HEK293 (cell line): ENCODE data around the gene TEAD4.

ENCODE experiments used
- CTCF ChIA-PET: fragments of 350-600 bp; formaldehyde crosslinking; extraction: SDS; loops from one replicate; lab custom pipeline; 2021; ENCODE audit warnings: antibody characterized with exemption; lab: Yijun Ruan, JAX
- POLR2A ChIA-PET: fragments of 300-600 bp; formaldehyde crosslinking; extraction: SDS; loops from one replicate; lab custom pipeline; 2020; ENCODE audit warnings: antibody characterized with exemption, inconsistent platforms; lab: Yijun Ruan, JAX
- H3K27ac ChIP-seq: fragments of 200-500 bp; sonication (Bioruptor generic); 2 replicates; pipeline ENCODE4 v1.5.1; 2014; ENCODE audit warnings: low read depth, low read length, control low read depth, inconsistent platforms; ENCODE audit errors: extremely low read depth
- H3K36me3 ChIP-seq, 2 experiments: fragments of 200-500 bp in 1 of 2; sonication (Bioruptor generic) in 1 of 2; 1 replicate in 1 of 2; 2 replicates in 1 of 2; pipeline ENCODE4 v1.5.1; 2014 to 2017; ENCODE audit warnings: inconsistent platforms in 2 of 2, low read length in 2 of 2; ENCODE audit not compliant: control insufficient read depth in 2 of 2, insufficient read depth in 1 of 2
- H3K4me1 ChIP-seq: fragments of 200-500 bp; sonication (Bioruptor generic); 2 replicates; pipeline ENCODE4 v1.5.1; 2014; ENCODE audit warnings: mild to moderate bottlenecking, low read length, inconsistent platforms; ENCODE audit not compliant: control insufficient read depth, insufficient read depth
- H3K4me3 ChIP-seq: 2 replicates; pipeline ENCODE4 v1.5.1; 2011; ENCODE audit warnings: low read depth, mild to moderate bottlenecking, control low read depth, low read length, moderate library complexity
- H3K9me3 ChIP-seq: fragments of 200-500 bp; sonication (Bioruptor generic); 2 replicates; pipeline ENCODE4 v1.5.1; 2014; ENCODE audit warnings: low read depth, low read length, inconsistent platforms; ENCODE audit not compliant: control insufficient read depth, insufficient read depth
- CTCF ChIP-seq: fragments of 450-650 bp; formaldehyde crosslinking; IDR thresholded peaks from 2 replicates; pipeline ENCODE4 v1.5.1; 2016; ENCODE audit warnings: missing biosample characterization, missing genetic modification characterization
- EGR2 ChIP-seq: fragments of 450-650 bp; formaldehyde crosslinking; IDR thresholded peaks from 2 replicates; pipeline ENCODE4 v1.5.1; 2016; ENCODE audit warnings: low read depth, missing biosample characterization, missing genetic modification characterization
- GLI2 ChIP-seq: fragments of 450-650 bp; formaldehyde crosslinking; IDR thresholded peaks from 2 replicates; pipeline ENCODE4; 2017; ENCODE audit warnings: missing biosample characterization, missing genetic modification characterization, low read depth, borderline replicate concordance
- KLF17 ChIP-seq: fragments of 450-650 bp; formaldehyde crosslinking; IDR thresholded peaks from 2 replicates; pipeline ENCODE4 v1.5.1; 2016; ENCODE audit warnings: missing biosample characterization, missing genetic modification characterization
- MZF1 ChIP-seq: fragments of 450-650 bp; formaldehyde crosslinking; IDR thresholded peaks from 2 replicates; pipeline ENCODE4 v1.5.1; 2017; ENCODE audit warnings: missing biosample characterization, missing genetic modification characterization, borderline replicate concordance
- SP2 ChIP-seq: fragments of 450-650 bp; formaldehyde crosslinking; IDR thresholded peaks from 2 replicates; pipeline ENCODE4 v1.5.1; 2016; ENCODE audit warnings: missing biosample characterization, missing genetic modification characterization
- TSHZ1 ChIP-seq: fragments of 450-650 bp; formaldehyde crosslinking; IDR thresholded peaks from 2 replicates; pipeline ENCODE4 v1.5.1; 2016; ENCODE audit warnings: missing biosample characterization, missing genetic modification characterization, borderline replicate concordance
- YY1 ChIP-seq: fragments of 450-650 bp; formaldehyde crosslinking; IDR thresholded peaks from 2 replicates; pipeline ENCODE4 v1.5.1; 2018; ENCODE audit warnings: missing biosample characterization, missing genetic modification characterization
- YY2 ChIP-seq: fragments of 450-650 bp; formaldehyde crosslinking; IDR thresholded peaks from 2 replicates; pipeline ENCODE4 v1.5.1; 2016; ENCODE audit warnings: missing biosample characterization, missing genetic modification characterization
- ZBTB20 ChIP-seq: fragments of 450-650 bp; formaldehyde crosslinking; IDR thresholded peaks from 2 replicates; pipeline ENCODE4 v1.5.1; 2016; ENCODE audit warnings: missing biosample characterization, missing genetic modification characterization
- ZNF133 ChIP-seq: fragments of 450-650 bp; formaldehyde crosslinking; IDR thresholded peaks from 2 replicates; pipeline ENCODE4 v1.5.1; 2016; ENCODE audit warnings: missing biosample characterization, missing genetic modification characterization
- ZNF16 ChIP-seq: fragments of 450-650 bp; formaldehyde crosslinking; IDR thresholded peaks from 2 replicates; pipeline ENCODE4 v1.5.1; 2016; ENCODE audit warnings: low read depth, missing biosample characterization, missing genetic modification characterization
- ZNF174 ChIP-seq: fragments of 450-650 bp; formaldehyde crosslinking; IDR thresholded peaks from 2 replicates; pipeline ENCODE4 v1.5.0; 2017; ENCODE audit warnings: missing biosample characterization, mild to moderate bottlenecking, missing genetic modification characterization
- ZNF202 ChIP-seq: fragments of 450-650 bp; formaldehyde crosslinking; IDR thresholded peaks from 2 replicates; pipeline ENCODE4 v1.5.1; 2016; ENCODE audit warnings: missing biosample characterization, missing genetic modification characterization, borderline replicate concordance
- ZNF404 ChIP-seq: fragments of 450-650 bp; formaldehyde crosslinking; IDR thresholded peaks from 2 replicates; pipeline ENCODE4 v1.5.1; 2017; ENCODE audit warnings: missing biosample characterization, missing genetic modification characterization
- ZNF473 ChIP-seq: fragments of 450-650 bp; formaldehyde crosslinking; IDR thresholded peaks from 2 replicates; pipeline ENCODE4 v1.5.1; 2017; ENCODE audit warnings: missing biosample characterization, missing genetic modification characterization
- ZNF514 ChIP-seq: fragments of 450-650 bp; formaldehyde crosslinking; IDR thresholded peaks from 2 replicates; pipeline ENCODE4 v1.5.1; 2016; ENCODE audit warnings: missing biosample characterization, missing genetic modification characterization
- ZNF600 ChIP-seq: fragments of 450-650 bp; formaldehyde crosslinking; IDR thresholded peaks from 2 replicates; pipeline ENCODE4 v1.5.1; 2016; ENCODE audit warnings: missing biosample characterization, missing genetic modification characterization
- ZNF645 ChIP-seq: fragments of 450-650 bp; formaldehyde crosslinking; IDR thresholded peaks from 2 replicates; pipeline ENCODE4; 2016; ENCODE audit warnings: missing biosample characterization, missing genetic modification characterization
- ZNF664 ChIP-seq: fragments of 450-650 bp; formaldehyde crosslinking; IDR thresholded peaks from 2 replicates; pipeline ENCODE4 v1.5.1; 2016; ENCODE audit warnings: missing biosample characterization, missing genetic modification characterization
- ZNF704 ChIP-seq: fragments of 450-650 bp; formaldehyde crosslinking; IDR thresholded peaks from 2 replicates; pipeline ENCODE4 v1.5.1; 2016; ENCODE audit warnings: missing biosample characterization, missing genetic modification characterization
- ZNF830 ChIP-seq: fragments of 450-650 bp; IDR thresholded peaks from 2 replicates; pipeline ENCODE4 v1.5.0; 2018; ENCODE audit warnings: missing biosample characterization, missing genetic modification characterization, low read depth, mild to moderate bottlenecking, moderate library complexity
- ZSCAN5A ChIP-seq: fragments of 450-650 bp; formaldehyde crosslinking; IDR thresholded peaks from 2 replicates; pipeline ENCODE4 v1.5.1; 2016; ENCODE audit warnings: missing biosample characterization, missing genetic modification characterization

Gene TEAD4

GRCh38 chr12:3015356-3015755 is 56.2 kb downstream of the TEAD4 start:
- ChIA-PET POLR2A (no interaction called here), CTCF (no interaction called here)
- H3K36me3 ChIP-seq, result peaks cover 0 to 2% of the 10 kb centered on the region in 2 experiments; a peak in 2 of 3 replicates

GRCh38 chr12:3016191-3016590 is 57.0 kb downstream of the TEAD4 start:
- ChIA-PET CTCF (no interaction called here), POLR2A (no interaction called here)
- Histone ChIP-seq H3K9me3 (no peaks in the 10 kb centered on the region), H3K4me1 (no peaks in the 10 kb centered on the region), H3K36me3 (peaks cover 0 to 5% of the 10 kb centered on the region in 2 experiments; a peak in 2 of 3 replicates), H3K4me3 (no peak overlapping the region), H3K27ac (no peak overlapping the region)
- TF ChIP-seq ZNF664 (tag by site-specific recombination) (no peak), ZNF830 (tag by site-specific recombination) (no peak), ZNF514 (tag by site-specific recombination) (no peak), ZSCAN5A (tag by site-specific recombination) (no peak), MZF1 (tag by site-specific recombination) (no peak), ZNF202 (tag by site-specific recombination) (no peak), ZNF473 (tag by site-specific recombination) (no peak), ZNF404 (no peak)
- TF ChIP-seq, all 188 proteins: peak for 0

More at GRCh38 chr12:3015356-3015755, 56.2 kb downstream of the TEAD4 start:
- H3K27ac ChIP-seq, result no peak overlapping the region
- TF ChIP-seq KLF17, result no peak
- TF ChIP-seq ZNF704, result no peak
- no peak for TF ChIP-seq ZNF16 (tag by site-specific recombination)
- no peak for TF ChIP-seq CTCF (tag by site-specific recombination)
- TF ChIP-seq YY2, result no peak
- no peak for TF ChIP-seq ZNF133 (tag by site-specific recombination)
- H3K4me3 ChIP-seq, result no peak overlapping the region
- no peaks in the 10 kb centered on the region for H3K9me3 ChIP-seq
- no peaks in the 10 kb centered on the region for H3K4me1 ChIP-seq

- Histone ChIP-seq H3K4me1 (no peaks in the 10 kb centered on the region), H3K4me3 (no peak overlapping the region), H3K9me3 (no peaks in the 10 kb centered on the region), H3K36me3 (peaks cover 0 to 5% of the 10 kb centered on the region in 2 experiments; a peak in 1 of 3 replicates), H3K27ac (no peak overlapping the region)
- ChIA-PET POLR2A (no interaction called here), CTCF (no interaction called here)
- TF ChIP-seq EGR2 (tag by site-specific recombination) (no peak), ZNF404 (no peak), YY1 (tag by site-specific recombination) (no peak), GLI2 (tag by site-specific recombination) (no peak), ZBTB20 (no peak), ZNF645 (tag by site-specific recombination) (no peak), ZNF600 (tag by site-specific recombination) (no peak), ZNF174 (tag by site-specific recombination) (no peak), TSHZ1 (tag by site-specific recombination) (no peak), SP2 (tag by site-specific recombination) (no peak)
Measured at GRCh38 chr12:3017281-3017680, 58.1 kb downstream of the TEAD4 start.
